Effector CD8-positive, alpha-beta T cell (primary cell): Measurements from ENCODE around the gene CASP7.
"Not testable (repeated sequence)": the region's sequence is repeated elsewhere in the genome, so short reads cannot be mapped to it uniquely, and the experiment has no call there.

ENCODE experiments used
- DNase-seq: peaks from one replicate; lab custom pipeline; 2025; lab: John Stamatoyannopoulos, UW
- total RNA-seq, 4 experiments: gene quantifications; one replicate each; lab custom pipeline; 2026; lab: John Stamatoyannopoulos, UW

CASP7 gene
- total RNA-seq, result 20.2 to 42.1 (median 39.0) reads per million in 4 experiments

DNA sequence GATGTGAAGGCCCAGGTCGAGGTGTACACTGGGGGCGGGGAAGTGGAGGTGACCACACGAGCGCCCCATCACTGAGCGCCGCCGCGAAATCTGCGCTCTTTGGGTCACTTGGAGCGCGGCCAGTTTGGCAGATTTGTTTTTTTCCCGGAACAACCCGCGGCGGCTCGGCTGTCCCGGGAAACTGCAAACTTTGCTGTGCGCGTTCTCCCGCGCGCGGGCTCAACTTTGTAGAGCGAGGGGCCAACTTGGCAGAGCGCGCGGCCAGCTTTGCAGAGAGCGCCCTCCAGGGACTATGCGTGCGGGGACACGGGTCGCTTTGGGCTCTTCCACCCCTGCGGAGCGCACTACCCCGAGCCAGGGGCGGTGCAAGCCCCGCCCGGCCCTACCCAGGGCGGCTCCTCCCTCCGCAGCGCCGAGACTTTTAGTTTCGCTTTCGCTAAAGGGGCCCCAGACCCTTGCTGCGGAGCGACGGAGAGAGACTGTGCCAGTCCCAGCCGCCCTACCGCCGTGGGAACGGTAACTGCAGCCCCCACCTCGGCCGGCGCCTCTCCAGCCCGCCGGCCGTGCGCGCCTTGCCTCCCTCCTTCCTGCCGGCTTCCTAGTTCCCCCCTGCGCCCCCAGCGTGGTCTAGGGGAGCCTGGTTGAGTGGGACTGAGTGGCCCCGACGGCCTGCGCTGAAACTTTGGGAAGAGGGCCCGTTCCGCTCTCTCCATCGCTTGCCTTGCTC lies at the start of gene CASP7:
TSS of gene CASP7 (plus strand) at position 450 of the 727 bp plus-strand sequence. CDS start 17,582 bp downstream, outside the sequence.
- DNase-seq, result peak; percentile 60

DNA sequence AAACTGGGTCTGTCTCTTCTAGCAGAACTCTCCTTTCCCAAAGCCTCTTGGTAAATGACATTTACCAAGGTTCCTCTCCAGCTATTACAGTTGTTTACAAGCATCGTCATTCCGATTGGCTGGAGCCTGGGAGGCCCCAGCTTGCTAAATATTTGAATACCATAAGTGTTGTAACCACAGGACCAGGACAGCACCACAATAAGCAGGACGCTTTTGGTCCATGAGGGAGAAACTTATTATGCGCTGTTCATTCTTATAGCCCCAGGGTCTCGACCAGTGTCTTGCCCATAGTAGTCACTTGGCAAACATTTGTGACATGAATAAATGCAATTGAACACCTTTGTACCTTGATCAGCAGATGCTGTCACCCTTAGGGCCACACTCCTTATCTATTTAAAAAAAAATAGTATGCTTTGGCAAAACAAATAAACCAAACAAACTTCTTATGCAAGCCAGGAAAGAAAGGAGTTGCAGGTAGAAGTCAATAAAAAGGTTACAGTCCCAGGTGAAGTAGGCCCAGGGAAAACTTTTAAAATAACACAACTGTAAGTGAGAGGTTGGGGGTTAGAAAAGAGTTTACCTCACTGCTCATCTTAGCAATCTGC lies 48.7 kb upstream of the CASP7 start:
- DNase-seq, result no peak

DNA sequence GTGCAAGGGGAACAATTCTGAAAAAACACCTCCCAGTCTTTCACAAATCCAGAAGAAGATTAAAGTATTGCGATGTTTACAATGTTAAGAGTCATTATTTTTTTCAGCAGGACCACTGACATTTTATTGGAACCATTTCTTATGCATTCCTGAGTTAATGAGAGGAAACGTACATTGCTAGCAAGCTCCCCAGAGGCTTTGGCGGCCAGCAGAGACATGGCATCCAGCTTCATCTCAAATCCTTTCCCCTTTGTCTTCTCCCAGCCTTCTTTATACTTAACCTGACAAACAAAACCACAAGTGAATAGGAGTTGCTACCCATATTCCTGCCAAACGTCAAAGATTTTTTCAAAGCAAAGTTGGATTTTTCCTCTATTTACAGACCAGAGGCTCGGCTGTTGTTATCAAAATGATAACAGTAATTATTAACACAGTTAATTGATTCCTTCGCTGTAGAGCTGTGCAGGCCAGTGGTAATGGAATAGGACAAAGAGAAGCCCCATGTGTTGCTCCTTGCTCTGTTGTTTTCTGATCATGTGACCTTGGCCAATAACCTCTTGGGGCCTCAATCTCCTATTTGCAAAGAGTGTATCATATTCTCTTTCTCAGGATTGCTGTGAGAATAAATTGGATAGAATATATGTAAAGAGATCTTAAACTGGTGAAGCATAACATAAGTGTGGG lies 47.9 kb upstream of the CASP7 start:
- no peak for DNase-seq

DNA sequence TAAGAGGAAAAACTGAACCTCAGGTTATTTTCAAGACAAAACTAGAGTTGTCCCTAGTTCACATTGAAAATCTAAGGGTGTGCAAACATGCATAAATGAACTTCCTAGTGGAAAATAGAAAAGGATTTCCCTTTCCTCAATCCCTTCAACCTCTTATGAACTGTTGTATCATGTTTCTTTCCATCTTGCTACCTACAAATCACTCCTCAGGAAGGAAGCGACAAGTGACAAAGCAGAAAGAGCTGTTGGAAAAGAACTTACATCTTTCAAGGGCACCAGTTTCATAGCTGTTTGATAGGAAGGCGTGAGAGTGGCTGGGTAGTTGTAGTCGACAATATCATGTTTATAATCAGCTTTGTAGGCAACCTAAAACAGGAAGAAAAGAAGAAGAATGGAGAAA lies 39.7 kb upstream of the CASP7 start:
- DNase-seq, result no peak

DNA sequence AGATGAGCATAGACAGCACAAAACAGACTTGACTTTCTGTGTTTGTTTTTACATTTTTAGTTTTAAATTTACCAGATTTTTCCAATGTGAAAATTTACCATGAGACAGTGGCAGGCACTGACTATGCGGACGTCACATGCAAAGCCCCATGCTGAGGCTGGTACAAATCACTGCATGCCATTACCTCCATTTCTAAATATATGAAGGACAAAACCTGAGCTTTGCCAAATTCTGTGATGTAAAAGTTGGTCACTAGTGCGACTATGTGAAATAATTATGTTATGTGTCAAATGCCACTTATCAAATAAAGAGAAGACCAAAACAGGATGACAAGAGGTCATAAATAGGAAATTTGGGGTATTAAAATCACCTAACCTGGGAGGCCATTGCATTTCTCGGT lies 38.0 kb upstream of the CASP7 start:
- DNase-seq, result no peak

DNA sequence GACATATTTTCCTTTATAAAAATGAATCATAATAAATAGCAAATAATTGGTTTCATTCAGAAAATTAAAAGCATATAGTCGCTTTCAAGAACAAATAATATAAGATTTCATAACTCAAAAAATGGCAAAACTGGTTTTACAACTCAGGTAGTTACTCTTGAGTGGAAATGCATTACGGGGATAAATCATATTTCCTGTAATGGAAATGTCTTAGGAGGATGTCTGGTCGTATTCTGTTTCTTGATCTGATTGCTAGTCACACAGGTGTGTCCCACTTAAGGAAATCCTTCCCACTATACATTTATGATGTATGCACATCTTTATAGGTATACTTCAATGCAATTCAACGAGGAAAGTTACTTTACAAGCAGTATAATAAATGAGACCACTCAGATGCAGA lies 36.5 kb upstream of the CASP7 start:
- no peak for DNase-seq

DNA sequence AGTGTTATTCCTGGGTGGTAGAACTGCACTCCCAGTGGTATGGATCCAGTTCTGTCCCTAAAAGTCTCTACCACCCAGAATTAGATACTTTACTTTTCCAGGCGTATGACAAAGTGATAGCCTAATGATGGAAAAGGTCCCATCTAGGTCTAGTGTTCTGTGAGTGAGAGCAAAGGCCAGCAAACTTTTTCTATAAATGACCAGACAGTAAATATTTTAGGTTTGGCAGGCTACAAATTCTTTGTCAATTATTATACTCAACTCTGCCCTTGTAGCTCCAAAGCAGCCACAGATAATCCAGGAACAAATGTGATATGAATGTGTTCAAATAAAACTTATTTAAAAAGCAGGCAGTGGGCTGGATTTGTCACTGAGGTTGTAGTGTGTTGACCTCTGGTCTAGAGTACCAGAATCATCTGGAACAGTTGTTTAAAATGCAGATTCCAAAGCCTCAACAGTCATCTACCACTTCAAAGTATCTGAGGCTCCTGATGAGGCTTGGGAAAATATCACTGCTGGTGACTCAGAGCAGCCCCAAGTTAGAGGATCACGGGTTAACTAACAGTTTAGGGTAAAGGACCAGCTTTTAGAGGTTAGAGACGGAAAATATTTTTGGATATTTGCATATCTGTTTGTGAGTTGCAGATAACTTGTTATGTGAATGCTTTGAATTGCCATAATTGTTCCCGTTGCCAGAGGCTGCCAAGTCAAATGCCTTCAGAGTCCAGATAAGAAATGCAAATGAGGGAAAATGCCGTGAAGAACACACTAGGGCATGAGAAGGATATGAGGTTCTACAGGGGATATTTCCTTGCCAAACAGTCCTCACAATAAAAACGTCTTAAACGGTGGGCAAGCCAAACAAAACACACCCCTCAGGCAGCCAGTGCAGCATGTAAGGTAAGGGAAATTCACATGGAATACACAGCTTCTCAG lies 35.3 kb upstream of the CASP7 start:
- no peak for DNase-seq

DNA sequence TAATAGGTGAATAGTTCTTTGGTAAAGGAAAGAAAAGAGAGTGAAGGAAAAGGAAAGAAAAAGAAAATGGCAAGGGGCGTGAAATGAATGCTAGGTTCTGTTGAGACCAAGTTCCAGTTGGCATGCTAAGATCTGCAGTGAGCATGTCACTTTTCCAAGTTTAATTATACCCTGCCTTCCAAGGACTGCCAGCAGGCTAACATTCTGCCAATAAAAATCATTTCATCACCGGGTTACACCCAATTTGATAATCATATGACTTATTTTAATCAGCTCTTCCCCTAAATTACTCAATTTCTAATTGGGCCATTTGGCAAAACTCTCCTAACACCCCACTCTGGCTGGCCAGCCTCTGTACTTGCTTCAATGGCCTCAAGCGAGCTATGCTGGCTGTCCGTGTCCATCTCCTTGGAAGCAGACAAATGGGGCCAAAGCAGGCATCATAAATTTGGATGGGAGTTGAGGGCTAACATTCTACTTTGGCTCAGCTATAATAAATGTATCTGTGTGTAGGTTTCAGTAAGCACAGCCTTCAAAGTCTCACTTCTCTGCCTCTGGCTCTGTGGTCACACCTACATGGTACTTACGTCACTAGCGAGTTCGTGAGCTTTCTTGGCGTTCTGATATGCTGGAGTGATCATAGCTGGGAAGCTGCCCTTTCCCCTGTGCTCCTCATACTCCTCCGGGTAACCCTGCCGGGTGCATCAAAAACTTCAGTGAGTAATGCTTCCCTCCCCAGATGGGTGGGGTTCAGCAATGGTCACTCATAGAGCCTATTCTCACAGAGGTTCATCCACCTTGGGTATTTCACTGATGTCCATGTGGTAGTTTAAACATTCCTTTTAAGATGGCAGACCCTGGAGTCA lies 33.1 kb upstream of the CASP7 start:
- no peak for DNase-seq

DNA sequence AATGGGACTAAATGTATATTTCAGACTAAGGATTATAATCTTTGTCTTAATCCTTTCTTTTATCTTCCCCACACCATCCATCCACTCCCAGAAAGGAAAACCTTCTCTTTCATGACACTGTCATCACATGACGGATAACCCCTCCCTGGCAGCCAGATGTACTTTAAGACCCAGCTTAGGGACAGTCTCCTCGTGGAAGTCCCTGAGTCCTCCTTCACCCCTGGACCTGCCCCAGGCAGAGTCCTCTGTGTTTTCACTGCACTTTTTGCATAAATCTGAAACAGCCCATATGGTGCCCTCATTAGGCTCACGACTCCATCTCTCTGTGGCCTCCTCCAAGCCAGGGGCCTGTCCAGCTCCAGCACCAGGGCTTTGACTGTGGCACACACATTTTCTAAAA lies 31.9 kb upstream of the CASP7 start:
- DNase-seq, result no peak

DNA sequence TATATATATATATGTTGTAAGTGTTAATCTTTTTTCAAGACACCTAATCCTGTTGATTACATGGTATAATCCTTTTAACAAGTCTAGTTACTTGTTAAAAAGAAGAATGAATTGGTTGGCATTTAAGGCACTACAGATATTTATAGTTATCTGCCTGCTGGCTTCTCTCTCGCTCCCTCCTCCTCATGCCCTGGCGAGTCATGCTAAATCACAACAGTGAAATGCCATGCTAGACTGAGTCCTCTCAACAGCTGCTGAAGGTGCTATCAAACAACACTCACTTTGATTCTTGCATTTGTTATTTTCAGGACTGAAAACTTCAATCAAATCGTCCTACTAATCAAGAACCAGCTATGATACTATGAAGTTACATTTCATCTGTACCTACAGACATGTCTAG lies 31.2 kb upstream of the CASP7 start:
- DNase-seq, result no peak

DNA sequence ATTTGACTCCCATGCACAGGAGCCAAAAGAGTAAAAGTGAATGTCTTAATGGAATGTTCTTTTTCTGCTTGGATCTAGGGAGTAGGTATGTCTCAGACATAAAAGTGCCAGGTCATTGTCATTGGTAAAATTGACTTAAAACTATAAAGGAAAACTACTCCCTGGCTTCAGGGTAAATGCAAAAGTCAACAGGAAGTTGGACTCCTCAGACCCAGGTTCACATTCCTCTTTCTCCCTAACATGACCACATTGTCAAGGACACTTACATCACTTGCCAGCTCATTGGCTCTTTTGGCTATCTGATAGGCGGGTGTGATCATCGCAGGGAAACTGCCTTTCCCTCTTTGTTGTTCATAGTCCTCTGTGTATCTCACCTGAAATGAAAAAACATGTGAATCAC lies 29.5 kb upstream of the CASP7 start:
- no peak for DNase-seq

DNA sequence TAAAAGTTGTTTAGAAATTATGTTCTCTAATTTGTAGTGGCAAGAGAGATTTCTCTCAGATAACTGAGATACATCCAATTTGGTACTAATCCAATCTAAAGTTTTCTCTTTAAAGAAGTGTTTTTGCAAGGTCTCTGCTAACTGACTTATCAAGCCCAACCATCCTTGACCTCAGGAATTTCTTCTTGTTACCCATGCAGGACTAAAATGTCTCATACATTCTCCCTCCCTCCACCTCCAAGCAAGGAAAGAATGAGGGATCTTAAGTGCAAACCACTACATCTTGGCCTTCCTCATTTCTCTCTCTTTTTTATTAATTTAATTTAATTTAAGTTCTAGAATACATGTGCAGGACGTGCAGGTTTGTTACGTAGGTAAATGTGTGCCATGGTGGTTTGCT lies 28.7 kb upstream of the CASP7 start:
- no peak for DNase-seq

DNA sequence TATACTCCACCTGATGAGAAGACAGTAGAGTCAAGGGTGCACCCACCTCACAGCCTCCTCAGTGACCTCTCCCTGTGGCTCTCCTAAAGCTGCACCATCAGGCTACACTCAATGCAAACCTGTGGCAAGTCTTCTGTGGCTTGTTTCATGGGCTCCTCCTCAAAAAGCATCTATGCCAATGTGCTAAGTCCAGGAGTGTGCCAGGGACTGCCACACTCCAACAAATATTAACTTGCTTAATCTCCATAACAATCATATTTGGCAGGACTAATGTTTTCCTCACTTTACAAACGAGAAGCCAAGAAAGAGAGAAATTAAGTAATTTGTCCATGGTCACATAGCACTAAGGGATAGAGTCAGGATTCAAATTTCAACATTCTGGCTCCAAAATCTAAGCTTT lies 27.8 kb upstream of the CASP7 start:
- DNase-seq, result no peak

DNA sequence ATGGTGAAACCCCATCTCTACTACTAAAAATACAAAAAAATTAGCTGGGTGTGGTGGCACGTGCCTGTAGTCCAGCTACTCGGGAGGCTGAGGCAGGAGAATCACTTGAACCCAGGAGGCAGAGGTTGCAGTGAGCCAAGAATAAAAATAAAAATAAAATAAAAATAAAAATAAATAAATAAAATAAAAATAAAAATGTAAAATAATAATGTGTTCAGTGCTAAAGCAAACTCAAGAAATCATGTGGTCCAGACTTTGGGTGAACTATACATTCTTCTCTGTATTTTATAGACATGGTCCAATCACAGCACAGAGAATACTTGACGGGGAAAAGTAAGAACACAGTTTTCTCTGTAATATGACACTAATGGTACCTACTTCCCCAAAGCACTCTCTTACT lies 27.3 kb upstream of the CASP7 start:
- not testable (repeated sequence) for DNase-seq

DNA sequence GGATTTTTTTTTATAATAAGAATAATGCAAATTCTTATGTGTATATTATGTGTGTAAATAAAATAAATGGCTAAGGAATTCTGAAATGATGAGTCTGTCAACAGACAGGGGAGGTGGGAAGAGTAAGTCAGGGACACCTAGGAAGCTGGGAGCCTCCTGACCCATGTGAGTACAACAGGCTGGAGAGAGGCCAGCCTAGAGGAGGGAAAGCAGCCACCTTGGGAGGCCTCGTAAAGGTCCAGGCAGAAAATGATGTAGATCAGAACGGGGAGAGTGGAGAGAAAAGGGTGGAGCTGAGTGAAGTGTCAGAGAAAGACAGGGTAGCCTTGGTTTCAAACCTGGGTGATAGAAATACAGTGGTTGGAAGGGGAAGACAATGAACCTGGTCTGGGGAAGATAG lies 22.8 kb upstream of the CASP7 start:
- DNase-seq, result no peak

DNA sequence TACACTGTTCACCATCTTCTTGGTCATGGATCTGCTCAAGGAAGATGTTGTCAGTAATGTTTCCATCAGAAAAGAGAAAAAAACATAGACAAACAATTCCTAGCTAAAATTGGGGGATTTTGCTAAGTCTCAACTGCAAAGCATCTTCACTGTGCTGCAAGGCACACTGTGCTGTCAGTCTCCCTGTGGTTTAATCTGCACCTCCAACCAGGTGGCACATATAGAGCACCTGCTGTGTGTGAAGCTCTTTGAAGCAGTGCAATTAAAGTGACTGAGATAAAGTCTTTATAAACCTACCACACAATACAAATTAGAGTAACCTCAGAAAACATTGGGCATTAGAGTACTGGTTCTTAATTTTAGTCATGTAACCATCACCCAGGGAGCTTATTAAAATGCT lies 22.2 kb upstream of the CASP7 start:
- DNase-seq, result no peak

DNA sequence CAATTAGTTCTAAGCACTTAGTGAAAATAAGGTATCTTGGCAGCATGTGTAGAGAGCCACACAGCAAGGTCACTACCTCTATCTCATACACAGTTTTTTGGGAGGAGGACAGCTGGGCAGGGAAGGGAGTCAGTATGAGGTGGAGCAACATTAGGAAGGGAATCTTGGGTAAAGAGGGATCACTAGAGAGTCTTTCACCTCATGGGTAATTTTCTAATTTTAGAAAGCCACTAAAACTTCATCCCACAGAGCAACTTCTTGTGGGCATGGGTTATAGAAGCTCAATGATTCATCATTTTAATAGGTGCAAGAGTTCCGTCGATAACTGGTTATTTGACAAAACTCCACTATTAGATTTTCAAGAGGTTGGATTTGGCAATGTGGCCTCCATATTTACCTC lies 18.4 kb upstream of the CASP7 start:
- DNase-seq, result no peak

DNA sequence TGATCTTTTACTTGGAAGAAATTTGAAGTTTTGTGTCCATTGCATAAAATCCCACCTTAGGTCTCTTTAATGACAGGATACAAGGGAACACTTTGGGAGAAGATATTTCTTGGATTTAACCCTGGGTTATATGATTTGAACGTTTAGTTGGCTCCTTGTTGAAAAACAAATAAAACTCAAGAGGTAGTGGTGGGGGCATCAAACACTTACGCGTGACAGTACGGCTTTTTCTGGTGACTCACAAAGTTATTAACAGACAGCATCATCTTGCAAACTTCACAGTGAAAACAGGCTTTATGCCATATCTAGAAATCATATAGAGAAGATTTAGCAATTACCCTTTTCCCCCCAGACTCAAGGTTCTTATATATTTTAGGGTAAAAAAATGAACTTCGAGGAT lies 16.6 kb upstream of the CASP7 start:
- DNase-seq, result no peak

DNA sequence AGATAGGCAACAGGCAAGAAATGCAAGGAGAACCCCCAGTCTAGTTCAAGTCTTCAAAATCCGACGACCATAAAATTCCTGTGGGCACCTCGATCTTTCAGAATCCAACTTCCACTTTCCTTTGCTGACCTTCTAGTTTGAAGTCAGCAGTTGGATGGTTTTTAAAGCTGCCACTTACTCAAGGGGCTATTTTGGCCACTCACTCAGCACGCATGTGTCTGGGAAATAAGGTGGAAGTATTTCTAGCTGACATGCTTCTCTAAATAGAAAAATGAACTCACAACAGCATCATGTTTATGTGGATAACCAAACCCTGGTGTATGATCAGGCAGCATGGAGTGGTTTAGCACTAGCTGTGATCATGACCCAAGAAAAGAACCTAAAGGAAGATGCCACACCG lies 15.8 kb upstream of the CASP7 start, which contains the start of gene NRAP:
TSS of gene NRAP (minus strand) at position 134 of the 400 bp plus-strand sequence. CDS start 159 bp downstream, outside the sequence.
- DNase-seq, result no peak

DNA sequence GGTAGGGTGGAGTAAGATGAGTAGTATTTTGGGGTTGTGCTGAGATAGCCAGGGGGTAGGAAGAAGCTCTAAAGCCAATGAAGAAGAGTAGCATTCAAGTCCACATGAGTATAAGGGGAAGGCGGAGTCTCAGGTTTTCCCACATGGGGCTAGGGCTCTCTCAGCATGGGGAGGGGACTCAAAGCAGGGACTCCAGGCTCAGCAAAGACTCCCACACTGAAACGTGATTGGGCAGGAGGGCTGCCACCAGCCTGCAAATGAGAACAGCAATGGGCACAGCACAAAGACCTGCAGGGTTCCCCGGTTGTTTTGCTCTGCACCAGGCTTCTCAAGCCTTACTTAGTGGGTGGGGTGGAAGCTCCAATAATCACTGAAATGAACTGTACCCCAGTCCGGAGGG lies 14.4 kb upstream of the CASP7 start:
- DNase-seq, result no peak

DNA sequence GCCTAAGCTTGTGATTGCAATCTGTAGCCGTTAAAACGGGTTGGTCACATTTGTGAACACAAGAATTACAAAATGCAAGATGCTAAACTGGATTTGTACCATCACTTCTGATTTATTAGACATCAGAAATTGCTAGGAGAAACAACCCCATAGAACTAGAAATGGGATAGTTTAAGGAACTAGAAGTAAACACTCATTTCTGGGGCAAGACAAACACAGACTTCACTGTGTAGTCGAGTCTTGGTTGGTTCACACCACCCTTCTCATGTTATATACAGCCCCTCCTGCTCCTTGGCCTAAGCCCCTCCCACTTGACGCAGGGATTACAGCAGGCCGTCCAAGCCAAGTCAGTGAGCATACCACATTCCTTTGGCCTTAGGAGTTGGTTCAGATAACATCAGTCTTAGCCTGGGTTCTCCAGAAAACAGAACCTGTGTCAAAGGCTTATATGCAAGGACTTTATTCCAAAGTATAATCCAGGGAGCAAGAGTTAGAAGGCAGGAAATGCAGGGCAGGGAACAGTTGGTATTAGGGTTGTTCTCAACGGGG lies 13.8 kb upstream of the CASP7 start:
- no peak for DNase-seq
